DOHH2 (cell line): ENCODE data around the gene IFITM2.

Source experiments
- EZH2phosphoT487 ChIP-seq: fragments of 200-600 bp; sonication (generic); IDR thresholded peaks from 2 replicates; pipeline ENCODE4 v1.6.1; 2017; ENCODE audit warnings: borderline replicate concordance, mild to moderate bottlenecking, antibody characterized with exemption, low read length, moderate library complexity, mixed read lengths
- TF ChIP-seq, protein P1 (sequence below): fragments of 200-600 bp; sonication (generic); IDR thresholded peaks from one replicate; pipeline ENCODE4 v1.5.1; 2014; ENCODE audit warnings: antibody characterized with exemption, mild to moderate bottlenecking, low read depth, low read length; ENCODE audit not compliant: poor library complexity, severe bottlenecking

DNA sequence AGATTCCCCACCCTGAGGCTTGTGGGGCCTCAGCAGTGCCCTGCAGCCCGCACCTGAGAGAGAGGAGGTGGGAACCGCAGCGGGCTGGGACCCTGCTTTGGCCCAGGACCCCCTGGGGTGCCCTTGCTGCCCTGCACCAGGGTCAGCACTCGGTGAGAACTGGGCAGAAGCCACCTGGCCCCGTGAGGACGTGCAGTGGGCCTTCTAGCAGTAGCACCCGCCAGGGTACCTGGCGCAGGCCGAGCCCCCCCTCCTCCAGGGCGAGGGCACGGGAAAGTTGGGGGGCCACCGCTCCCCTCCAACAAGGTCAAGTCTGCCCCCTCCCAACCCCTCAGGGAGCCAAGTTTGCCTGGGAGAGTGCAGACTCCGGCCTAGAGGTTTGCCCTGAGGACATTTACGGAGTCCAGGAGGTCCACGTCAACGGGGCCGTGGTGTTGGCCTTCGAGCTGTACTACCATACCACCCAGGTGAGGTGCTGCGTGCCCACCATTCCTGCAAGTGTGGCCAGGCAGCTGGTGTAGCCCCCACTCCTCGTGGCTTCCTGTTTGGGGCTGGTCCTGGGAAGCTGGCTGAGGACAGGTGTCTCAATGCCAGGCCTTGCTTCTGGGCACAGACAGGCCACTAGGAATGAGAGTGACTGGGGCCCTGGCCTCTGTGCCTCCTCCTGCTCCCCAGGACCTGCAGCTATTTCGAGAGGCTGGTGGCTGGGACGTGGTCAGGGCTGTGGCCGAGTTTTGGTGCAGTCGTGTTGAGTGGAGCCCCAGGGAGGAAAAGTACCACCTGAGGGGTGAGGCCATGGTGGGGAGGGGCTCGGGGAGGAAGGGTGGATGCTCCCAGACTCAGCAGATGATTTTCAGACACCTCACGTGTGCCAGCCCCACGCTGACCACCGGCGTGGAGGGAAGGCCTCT lies 15.2 kb upstream of the IFITM2 start:
- TF ChIP-seq, protein P1, sequence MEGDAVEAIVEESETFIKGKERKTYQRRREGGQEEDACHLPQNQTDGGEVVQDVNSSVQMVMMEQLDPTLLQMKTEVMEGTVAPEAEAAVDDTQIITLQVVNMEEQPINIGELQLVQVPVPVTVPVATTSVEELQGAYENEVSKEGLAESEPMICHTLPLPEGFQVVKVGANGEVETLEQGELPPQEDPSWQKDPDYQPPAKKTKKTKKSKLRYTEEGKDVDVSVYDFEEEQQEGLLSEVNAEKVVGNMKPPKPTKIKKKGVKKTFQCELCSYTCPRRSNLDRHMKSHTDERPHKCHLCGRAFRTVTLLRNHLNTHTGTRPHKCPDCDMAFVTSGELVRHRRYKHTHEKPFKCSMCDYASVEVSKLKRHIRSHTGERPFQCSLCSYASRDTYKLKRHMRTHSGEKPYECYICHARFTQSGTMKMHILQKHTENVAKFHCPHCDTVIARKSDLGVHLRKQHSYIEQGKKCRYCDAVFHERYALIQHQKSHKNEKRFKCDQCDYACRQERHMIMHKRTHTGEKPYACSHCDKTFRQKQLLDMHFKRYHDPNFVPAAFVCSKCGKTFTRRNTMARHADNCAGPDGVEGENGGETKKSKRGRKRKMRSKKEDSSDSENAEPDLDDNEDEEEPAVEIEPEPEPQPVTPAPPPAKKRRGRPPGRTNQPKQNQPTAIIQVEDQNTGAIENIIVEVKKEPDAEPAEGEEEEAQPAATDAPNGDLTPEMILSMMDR: no peak
- no peak for TF ChIP-seq EZH2phosphoT487
